GM19452 (cell line): ENCODE measurements around the gene PRRX2.
"Not testable (repeated sequence)": the region's sequence is repeated elsewhere in the genome, so short reads cannot be mapped to it uniquely, and the experiment has no call there.

Experiments used
- ATAC-seq: cut with Tn5 transposase; IDR thresholded peaks from one replicate; pipeline ENCODE4 v1.9.1; 2021; ENCODE audit not compliant: unreplicated experiment

PRRX2 gene

GRCh38 chr9:129726322-129727160 lies 61.1 kb downstream of the PRRX2 start:
- ATAC-seq: no peak

DNA sequence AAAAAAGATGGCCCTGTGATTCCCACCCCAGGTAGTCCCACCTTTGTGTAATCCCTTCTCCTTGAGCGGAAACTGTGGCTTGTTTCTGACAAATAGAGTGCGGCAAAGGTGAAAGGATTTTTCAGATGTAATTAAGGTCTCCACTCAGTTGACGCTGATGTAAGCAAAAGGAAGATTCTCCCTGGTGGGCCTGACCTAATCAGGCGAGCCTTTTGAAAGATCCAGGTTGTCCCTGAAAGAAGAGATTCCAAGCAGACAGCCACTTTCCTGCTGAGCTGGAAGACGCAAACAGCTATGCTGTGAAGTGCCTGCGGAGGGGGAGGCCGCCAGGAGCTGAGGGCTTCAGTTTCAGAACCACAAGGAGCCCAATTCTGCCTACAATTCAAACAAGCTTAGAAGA lies 63.3 kb downstream of the PRRX2 start:
- ATAC-seq: no peak

- no peak for ATAC-seq
Observed at GRCh38 chr9:129731477-129732085, 66.1 kb downstream of the PRRX2 start.

GRCh38 chr9:129732100-129732499 lies 66.7 kb downstream of the PRRX2 start:
- ATAC-seq: no peak

DNA sequence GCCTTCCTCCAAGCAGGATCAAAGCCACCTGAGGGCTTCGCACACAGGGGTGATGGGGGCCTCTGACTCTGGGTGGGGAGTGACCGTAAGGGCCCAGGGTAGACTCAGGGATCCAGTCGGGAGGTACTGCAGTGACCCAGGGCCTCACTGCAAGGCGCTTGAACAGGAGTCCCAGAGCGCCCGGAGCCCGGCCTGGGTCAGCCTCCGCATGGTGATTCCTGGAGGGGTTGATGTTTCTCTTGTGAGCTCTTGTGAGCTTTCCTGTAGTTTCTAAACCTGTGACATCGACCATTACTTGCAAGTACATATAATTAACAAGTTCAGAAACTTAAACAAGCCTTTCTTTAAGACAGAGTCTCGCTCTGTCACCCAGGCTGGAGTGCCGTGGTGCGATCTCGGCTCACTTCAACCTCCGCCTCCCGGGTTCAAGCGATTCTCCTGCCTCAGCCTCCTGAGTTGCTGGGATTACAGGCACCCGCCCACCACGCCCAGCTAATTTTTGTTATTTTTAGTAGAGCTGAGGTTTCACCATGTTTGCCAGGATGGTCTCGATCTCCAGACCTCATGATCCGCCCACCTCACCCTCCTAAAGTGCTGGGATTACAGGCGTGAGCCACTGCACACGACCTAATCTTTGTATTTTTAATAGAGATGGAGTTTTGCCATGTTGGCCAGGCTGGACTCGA lies 67.6 kb downstream of the PRRX2 start:
- no peak for ATAC-seq

DNA sequence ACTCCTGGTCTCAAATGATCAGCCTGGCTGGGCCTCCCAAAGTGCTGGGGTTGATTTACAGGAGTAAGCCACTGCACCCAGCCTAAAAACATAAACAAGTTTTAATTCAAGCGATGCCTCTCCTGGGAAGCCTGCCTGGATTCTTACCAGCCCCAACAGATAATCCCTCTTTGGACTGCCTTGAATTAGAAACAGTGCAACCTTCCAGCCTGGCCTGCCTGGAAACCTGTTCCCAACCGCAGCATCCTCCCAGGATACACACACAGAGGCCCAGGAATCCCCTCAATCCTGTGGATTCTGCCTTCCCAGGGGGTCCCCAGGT lies 68.1 kb downstream of the PRRX2 start:
- ATAC-seq: no peak

GRCh38 chr9:129735546-129735945 lies 70.1 kb downstream of the PRRX2 start:
- no peak for ATAC-seq

DNA sequence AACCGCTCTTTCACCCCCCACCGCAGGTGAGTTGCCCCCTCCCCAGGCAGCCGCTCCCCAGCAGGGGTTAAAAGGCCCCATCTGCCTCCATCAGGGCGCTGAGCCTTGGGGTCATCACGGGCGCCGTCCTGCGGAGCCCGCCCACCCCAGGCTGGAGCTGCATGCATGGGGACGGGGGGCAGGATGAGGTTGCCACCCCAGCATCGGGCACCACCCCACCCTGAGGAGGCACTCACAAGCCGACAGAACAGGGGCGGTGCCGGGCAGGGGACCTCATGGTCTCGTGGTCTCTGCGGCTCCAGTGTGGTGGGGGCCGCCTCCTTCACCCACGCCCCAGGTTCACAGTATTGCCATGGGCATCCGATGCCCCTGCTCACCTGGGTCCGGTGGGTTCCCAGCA lies 70.9 kb downstream of the PRRX2 start:
- no peak for ATAC-seq

DNA sequence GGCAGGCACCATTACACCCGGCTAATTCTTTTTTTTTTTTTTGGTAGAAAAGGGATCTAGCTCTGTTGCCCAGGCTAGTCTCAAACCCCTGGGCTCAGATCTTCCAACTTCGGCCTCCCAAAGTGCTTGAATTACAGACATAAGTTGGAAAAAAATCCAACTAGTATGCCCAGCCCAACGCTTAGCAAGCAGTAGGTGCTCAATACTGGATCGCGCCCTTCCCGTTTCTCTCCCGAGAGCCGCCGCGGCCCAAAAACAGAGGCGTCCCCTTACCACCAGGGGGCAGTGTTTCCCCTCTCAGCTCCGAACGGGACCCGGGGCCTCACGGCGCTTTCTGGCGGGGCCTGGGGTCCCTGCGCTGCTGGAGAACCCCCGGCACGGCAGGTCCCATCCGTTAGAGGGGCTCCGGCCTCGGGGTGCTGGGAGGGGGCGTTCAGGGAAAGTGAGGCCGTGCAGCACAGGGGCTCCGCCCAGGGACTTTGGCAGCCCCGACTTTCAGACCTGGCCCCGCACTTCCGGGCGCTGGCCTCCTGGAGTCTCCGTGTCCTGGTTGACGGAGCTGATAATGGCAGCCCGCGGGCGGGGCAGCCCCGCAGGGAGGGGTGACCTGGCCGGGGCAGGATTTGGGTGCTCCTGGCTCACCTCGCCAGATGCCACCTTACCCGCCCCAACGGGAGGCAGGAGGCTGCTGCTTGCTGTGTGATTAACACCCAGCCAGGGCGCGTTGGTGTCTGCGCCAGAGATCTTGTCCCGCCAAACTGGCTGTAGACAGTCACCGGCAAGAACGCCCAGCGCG lies 72.2 kb downstream of the PRRX2 start:
- ATAC-seq: peak; percentile 70

DNA sequence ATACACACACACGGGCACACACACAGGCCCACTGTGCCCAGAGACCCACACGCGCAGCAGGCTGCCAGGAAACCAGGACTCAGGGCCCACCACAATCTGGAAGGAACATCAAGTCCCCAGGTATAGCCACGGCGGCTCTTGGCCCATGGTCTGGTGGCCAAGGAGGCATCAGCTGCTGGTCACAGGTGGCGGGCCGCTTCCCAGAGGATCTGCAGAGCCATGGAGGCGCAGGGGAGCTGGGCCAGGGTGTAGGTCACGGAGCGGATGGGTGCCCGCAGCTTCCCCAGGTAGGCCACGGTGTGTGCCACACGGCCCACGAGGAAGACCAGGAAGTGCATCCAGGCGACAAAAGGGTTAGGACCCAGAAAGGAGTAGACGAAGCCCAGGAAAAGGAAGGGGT lies 74.0 kb downstream of the PRRX2 start:
- ATAC-seq: no peak

DNA sequence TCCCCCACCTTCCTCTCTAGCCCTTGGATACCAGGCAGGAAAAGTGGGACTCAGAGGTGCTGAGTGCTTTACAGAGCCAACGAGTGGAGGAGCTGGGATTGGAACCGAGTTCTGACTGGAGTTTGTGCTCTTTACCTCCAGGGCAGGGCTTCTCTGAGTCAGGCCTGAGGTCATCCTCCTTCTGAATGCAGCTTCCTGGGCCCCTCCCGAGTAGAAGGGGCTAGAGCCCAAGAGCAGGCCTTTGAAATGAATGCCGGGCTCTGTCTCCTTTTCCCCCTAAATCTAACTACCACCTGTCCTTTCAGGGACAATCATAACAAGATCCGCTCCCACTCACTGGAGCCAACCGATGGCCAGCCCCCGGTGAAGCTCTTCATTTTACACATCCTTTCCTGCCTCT lies 74.7 kb downstream of the PRRX2 start:
- no peak for ATAC-seq

DNA sequence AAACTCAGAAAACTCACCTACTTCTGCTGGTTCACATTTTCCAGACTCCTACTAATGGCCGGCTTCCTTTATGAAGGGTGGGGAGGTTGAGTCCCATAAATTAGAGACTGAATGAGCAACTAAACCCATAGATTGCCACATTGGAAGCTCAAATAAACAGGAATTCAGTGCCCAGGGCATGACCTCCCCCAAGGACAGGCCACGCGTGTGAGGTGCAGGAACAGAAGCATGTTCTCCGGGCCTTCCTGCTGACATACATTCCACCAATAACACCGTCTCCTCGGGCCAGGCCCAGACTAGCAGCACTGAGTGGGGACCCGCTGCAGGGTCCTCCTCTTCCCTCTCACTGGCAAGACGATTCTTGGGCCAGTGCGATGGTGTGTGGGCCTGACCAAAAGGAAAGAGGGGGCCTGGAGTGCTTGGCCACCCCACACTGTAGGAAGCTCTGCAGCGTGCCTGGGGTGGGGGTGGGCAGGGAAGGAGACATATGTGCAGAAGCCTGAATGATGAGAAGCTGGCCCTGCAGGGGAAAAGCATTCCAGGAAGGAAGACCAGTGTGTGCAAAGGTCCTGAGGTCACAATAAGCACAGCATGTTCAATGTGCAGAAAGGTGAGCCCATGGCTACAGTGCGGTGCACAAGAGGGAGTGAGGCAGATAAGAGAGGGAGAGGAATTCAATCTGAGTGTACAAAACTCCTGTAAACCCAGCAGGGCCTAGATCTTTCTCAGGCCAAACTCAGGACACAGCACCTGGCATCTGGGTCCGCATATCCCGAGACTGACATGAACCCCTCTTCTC lies 75.4 kb downstream of the PRRX2 start:
- ATAC-seq: no peak

GRCh38 chr9:129745200-129745599 lies 79.8 kb downstream of the PRRX2 start:
- ATAC-seq: no peak

DNA sequence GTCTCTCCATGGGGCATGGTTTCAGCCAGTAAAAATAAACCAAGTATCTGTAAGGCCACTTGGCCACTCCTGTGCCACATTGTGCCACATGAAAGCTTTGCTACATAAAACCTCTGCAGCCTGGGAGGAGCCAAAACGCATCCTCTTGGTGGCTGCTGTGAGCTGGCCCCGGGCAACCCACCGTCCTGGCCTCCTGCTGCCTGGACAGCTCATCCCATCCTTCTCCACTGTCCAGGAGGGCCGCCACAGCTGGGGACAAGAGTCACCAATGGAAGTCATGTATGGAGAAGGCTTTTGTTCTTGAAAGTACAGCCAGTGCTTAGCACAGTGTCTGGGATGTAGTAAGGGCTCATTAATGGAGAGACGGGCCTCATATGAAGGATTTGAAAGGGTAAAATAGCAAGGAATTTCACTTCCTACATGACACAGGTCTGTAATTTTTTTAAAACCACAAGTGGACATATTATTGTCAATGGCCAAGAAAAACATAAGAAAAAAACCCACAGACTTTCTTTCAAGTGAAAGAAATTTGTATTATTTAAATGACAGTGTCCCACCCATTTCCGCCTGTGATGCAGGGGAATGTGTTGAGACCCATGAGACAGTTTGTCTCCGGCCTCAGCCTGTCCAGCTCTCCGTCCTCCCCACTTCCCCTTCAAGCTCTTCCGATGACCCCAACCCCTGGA lies 80.8 kb downstream of the PRRX2 start:
- ATAC-seq: no peak

DNA sequence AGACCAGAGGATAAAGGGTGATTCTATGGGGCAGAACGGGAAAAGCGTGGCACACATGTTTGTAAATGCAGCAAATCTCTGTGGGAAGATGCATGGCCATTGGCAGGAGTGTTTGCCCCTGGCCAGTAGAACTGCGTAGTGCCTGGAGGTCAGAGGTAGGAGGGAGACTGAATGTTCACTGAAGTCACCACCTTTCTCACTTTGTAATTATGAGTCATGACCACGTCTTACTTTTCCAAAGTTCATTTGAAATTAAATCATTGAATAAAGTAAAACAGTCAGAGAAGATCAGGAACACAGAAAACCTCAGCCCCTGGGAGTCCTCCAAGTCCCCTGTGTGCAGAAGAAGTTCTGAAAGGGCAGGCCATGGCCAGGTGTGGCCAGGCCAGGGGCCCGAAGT lies 82.8 kb downstream of the PRRX2 start:
- no peak for ATAC-seq

DNA sequence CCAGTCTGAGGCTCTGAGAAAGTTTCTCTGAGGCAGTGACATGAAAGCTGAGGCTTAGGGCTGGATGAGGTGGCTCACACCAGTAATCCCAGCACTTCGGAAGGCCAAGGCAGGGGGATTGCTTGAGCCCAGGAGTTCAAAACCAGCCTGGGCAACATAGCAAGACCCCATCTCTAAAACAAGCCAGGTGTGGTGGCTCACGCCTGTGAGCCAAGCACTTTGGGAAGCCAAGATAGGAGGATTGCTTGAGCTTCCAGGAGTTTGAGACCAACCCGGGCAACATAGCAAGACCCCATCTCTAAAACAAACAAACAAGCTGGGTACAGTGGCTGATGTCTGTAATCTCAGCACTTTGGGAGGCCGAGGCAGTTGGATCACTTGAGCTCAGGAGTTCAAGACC lies 83.6 kb downstream of the PRRX2 start:
- not testable (repeated sequence) for ATAC-seq

DNA sequence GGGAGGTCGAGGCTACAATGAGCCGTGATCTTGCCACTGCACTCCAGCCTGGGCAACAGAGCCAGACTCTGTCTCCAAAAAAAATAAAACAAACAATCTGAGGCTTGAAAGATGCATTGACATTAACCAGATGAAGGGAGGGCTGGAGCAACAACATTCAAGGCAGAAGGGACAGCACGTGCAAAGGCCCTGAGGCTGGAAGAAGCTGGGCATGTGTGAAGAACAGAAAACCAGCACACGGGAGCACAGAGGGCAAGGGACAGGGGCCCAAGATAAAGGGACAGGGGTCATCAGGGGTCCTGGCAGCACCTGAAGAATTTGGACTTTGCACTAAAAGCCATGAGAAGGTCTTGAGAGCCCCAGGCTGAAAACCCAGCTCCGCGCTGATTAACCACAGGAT lies 84.1 kb downstream of the PRRX2 start:
- ATAC-seq: no peak

DNA sequence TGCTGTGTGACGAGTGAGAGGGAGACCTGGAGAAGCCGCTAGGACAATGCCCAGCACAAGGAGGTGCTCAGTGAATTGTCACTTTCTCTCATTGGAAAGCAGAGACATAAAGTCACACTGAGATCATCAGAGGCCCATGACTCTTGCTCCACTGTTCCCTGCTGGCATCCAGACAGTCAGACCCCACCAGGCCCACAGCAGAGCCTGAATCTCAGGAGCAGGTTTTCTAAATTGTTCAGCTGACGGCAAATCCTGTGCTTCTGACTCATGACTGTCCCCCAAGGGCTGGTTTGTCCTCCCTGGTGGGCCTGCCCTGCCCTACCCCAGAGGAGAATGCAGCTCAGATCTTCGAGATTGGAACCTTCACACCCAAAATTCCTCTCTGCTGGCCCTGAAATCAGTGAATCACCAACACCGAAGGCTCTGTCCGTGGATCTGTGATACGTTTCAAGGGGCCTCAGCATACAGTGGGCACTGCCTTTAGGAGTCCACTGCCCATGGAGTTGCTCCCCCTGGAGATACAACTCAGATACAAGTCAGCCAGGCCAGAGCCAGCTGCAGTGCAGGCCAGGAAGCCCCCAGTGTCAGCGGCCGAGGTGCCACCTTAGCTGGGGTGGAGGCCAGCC lies 84.7 kb downstream of the PRRX2 start:
- no peak for ATAC-seq
